HK-2 (cell line): ENCODE results near the gene CPN2.

Experiments
- DNase-seq: peaks from one replicate; pipeline ENCODE4 v3.0.0-alpha.2; 2018; ENCODE audit not compliant: unreplicated experiment

CPN2 gene

GRCh38 chr3:194328053-194328657, 23.0 kb downstream of the CPN2 start:
- DNase-seq = no peak

GRCh38 chr3:194327218-194328052, 23.7 kb downstream of the CPN2 start:
- no peak for DNase-seq

GRCh38 chr3:194326968-194327217, 24.2 kb downstream of the CPN2 start:
- no peak for DNase-seq

- DNase-seq = no peak
Measured at GRCh38 chr3:194326192-194326967, 24.7 kb downstream of the CPN2 start.

GRCh38 chr3:194325424-194326153, 25.5 kb downstream of the CPN2 start:
- DNase-seq = no peak

GRCh38 chr3:194324823-194325327, 26.3 kb downstream of the CPN2 start:
- no peak for DNase-seq

GRCh38 chr3:194323785-194324735, 27.1 kb downstream of the CPN2 start:
- peak; percentile 56 for DNase-seq

- DNase-seq = peak; percentile 70
Measured at GRCh38 chr3:194322678-194323211, 28.4 kb downstream of the CPN2 start.

- no peak for DNase-seq
Measured at GRCh38 chr3:194321693-194322640, 29.2 kb downstream of the CPN2 start.

GRCh38 chr3:194320744-194321243, 30.3 kb downstream of the CPN2 start:
- no peak for DNase-seq

GRCh38 chr3:194320100-194320499, 31.0 kb downstream of the CPN2 start:
- no peak for DNase-seq

- DNase-seq = no peak
Measured at GRCh38 chr3:194318511-194319161, 32.5 kb downstream of the CPN2 start.

GRCh38 chr3:194316918-194317317, 34.2 kb downstream of the CPN2 start:
- no peak for DNase-seq

- DNase-seq = no peak
Measured at GRCh38 chr3:194315965-194316361, 35.2 kb downstream of the CPN2 start.

GRCh38 chr3:194315088-194315964, 35.8 kb downstream of the CPN2 start:
- peak; percentile 90 for DNase-seq

GRCh38 chr3:194314388-194315068, 36.6 kb downstream of the CPN2 start:
- no peak for DNase-seq
